MM.1S (cell line): ENCODE measurements around the gene PIMREG.
A peak's percentile ranks its signal among the peaks of the same experiment; 100 is the strongest.

ENCODE experiments used
- DNase-seq: peaks from one replicate; pipeline ENCODE4 v3.0.0-alpha.2; 2015
- H2AFZ ChIP-seq: fragments of 300-600 bp; sonication (generic); 2 replicates; pipeline ENCODE4 v1.6.0; 2016; ENCODE audit warnings: antibody characterized with exemption, low read length
- H3F3A ChIP-seq: fragments of 300-600 bp; sonication (generic); 2 replicates; pipeline ENCODE4 v1.6.1; 2016; ENCODE audit warnings: mild to moderate bottlenecking, antibody characterized with exemption, low read length, moderate library complexity, mixed read lengths; ENCODE audit not compliant: insufficient read depth
- H3K27ac ChIP-seq: fragments of 300-600 bp; sonication (generic); 2 replicates; pipeline ENCODE4 v1.5.1; 2016; ENCODE audit warnings: mild to moderate bottlenecking, low read length
- H3K27me3 ChIP-seq: fragments of 300-600 bp; sonication (generic); replicated peaks from 2 replicates; pipeline ENCODE4 v1.6.0; 2016; ENCODE audit warnings: low read length; ENCODE audit not compliant: insufficient read depth
- H3K36me3 ChIP-seq: fragments of 300-600 bp; sonication (generic); replicated peaks from 2 replicates; pipeline ENCODE4 v1.6.1; 2016; ENCODE audit warnings: mild to moderate bottlenecking, low read length, mixed read lengths; ENCODE audit not compliant: insufficient read depth
- H3K4me1 ChIP-seq: fragments of 300-600 bp; sonication (generic); 2 replicates; pipeline ENCODE4 v1.6.1; 2016; ENCODE audit warnings: low read length, mixed read lengths
- H3K4me2 ChIP-seq: fragments of 300-600 bp; sonication (generic); 2 replicates; pipeline ENCODE4 v1.6.0; 2016; ENCODE audit warnings: low read depth, low read length
- H3K4me3 ChIP-seq: fragments of 300-600 bp; sonication (generic); 2 replicates; pipeline ENCODE4 v1.5.1; 2016; ENCODE audit warnings: low read length, mixed read lengths
- H3K79me2 ChIP-seq: fragments of 300-600 bp; sonication (generic); 2 replicates; pipeline ENCODE4 v1.6.1; 2016; ENCODE audit warnings: mixed run types, low read length, mixed read lengths
- H3K9ac ChIP-seq: fragments of 300-600 bp; sonication (generic); 2 replicates; pipeline ENCODE4 v1.6.1; 2016; ENCODE audit warnings: low read length, mixed read lengths
- H3K9me2 ChIP-seq: fragments of 300-600 bp; sonication (generic); replicated peaks from 2 replicates; pipeline ENCODE4 v1.6.1; 2016; ENCODE audit warnings: mild to moderate bottlenecking, low read length, mixed read lengths; ENCODE audit not compliant: insufficient read depth
- H3K9me3 ChIP-seq: fragments of 300-600 bp; sonication (generic); replicated peaks from 2 replicates; pipeline ENCODE4 v1.6.1; 2016; ENCODE audit warnings: mild to moderate bottlenecking, low read length, mixed read lengths; ENCODE audit not compliant: insufficient read depth
- H4K20me1 ChIP-seq: fragments of 300-600 bp; sonication (generic); 2 replicates; pipeline ENCODE4 v1.6.1; 2016; ENCODE audit warnings: mild to moderate bottlenecking, low read length, moderate library complexity, mixed read lengths; ENCODE audit not compliant: insufficient read depth
- CTCF ChIP-seq: fragments of 300-600 bp; sonication (generic); IDR thresholded peaks from 2 replicates; pipeline ENCODE4 v1.5.1; 2016; ENCODE audit warnings: antibody characterized with exemption, low read length, mixed read lengths
- EZH2 ChIP-seq: fragments of 300-600 bp; sonication (generic); optimal IDR thresholded peaks from 2 replicates; pipeline ENCODE3; 2017; ENCODE audit warnings: low read depth, mild to moderate bottlenecking, antibody characterized with exemption, low read length, mixed read lengths
- EZH2phosphoT487 ChIP-seq: fragments of 300-600 bp; sonication (generic); IDR thresholded peaks from 2 replicates; pipeline ENCODE4 v1.6.1; 2018; ENCODE audit warnings: antibody characterized with exemption, low read length

PIMREG gene

DNA sequence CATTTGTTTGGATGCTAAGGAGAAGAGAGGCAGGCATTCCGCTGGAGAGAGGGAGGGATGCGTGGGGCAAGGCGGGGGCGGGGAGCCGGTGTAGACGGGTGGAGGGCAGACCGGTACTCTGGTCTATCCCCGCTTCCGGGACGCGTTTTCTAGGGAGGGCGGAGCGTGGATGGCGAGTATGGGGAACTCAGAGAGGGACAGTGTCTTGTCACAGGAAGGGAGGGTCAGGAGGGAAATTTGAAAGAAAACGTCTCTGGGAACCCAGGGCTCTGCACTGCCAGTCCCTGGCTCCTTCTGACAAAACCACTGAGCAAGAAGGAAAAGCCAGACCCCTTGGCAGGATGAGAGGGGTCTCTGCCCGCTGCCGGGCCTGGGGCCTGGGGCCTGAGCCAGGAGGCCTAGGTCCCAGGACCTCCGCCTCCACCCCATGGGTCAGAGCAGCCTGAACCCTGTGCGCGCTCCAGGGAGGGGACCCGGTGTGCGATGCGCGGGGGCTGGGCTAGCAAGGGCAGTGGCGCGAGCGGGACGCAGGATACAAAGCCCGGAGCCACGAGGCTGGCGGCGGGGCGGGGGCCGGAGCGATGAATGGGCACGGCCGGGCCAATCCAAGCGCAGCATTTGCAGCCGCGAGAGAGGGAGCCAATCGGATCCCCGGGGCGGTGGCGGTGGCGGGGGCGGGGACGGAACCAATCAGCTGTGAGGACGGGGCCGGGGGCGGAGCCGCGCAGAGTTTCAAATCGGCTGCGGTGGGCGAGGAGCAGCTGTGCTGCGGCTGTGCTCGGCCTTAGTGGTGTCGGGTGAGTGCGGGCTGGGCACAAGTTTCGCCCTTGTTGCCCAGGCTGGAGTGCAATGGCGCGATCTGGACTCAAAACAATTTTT, at the start of gene PIMREG:
Gene PIMREG (plus strand): TSS at position 764 of the 879 bp plus-strand sequence. CDS start 656 bp downstream, outside the sequence.
- H3K4me1 ChIP-seq: no peaks in the 10 kb centered on the region
- no peaks in the 10 kb centered on the region for H3K79me2 ChIP-seq
- H3K27ac ChIP-seq: peak within 1 kb of the TSS; percentile 74
- H3K9me3 ChIP-seq: no peaks in the 10 kb centered on the region
- H3F3A ChIP-seq: no peaks in the 10 kb centered on the region
- peak within 1 kb of the TSS; percentile 68 for H2AFZ ChIP-seq
- peak within 1 kb of the TSS; percentile 60 for H3K4me3 ChIP-seq
- no peaks in the 10 kb centered on the region for H3K9me2 ChIP-seq
- TF ChIP-seq CTCF: no peak
- TF ChIP-seq EZH2phosphoT487: no peak
- no peak for TF ChIP-seq EZH2
- peaks cover 8% of the 10 kb centered on the region for H3K27me3 ChIP-seq
- no peaks in the 10 kb centered on the region for H4K20me1 ChIP-seq
- H3K4me2 ChIP-seq: peak within 1 kb of the TSS; percentile 96
- peak within 1 kb of the TSS; percentile 60; the same call in 1 of the 2 replicates for H3K9ac ChIP-seq
- no peaks in the 10 kb centered on the region for H3K36me3 ChIP-seq
- DNase-seq: peak; percentile 96

- Histone ChIP-seq H3K79me2 (no peaks in the 10 kb centered on the region), H3K9ac (no peak overlapping the region), H3K36me3 (no peaks in the 10 kb centered on the region), H3K4me1 (no peaks in the 10 kb centered on the region), H3K4me2 (no peak overlapping the region), H3K9me2 (no peaks in the 10 kb centered on the region), H4K20me1 (no peaks in the 10 kb centered on the region), H3K4me3 (no peak overlapping the region), H3K27ac (no peak overlapping the region), H3K27me3 (peaks cover 27% of the 10 kb centered on the region; the same call in 1 of the 2 replicates), H3F3A (no peaks in the 10 kb centered on the region), H2AFZ (no peak overlapping the region), H3K9me3 (no peaks in the 10 kb centered on the region)
- no peak for DNase-seq
- no peak for TF ChIP-seq CTCF
- TF ChIP-seq EZH2: no peak
- TF ChIP-seq EZH2phosphoT487: no peak
Observed at GRCh38 chr17:6398955-6399354, 45.3 kb upstream of the PIMREG start.

- H3K9me2 ChIP-seq: no peaks in the 10 kb centered on the region
- H4K20me1 ChIP-seq: no peaks in the 10 kb centered on the region
- H3K4me3 ChIP-seq: no peak overlapping the region
- no peak for TF ChIP-seq EZH2phosphoT487
- no peak for TF ChIP-seq EZH2
- TF ChIP-seq CTCF: no peak
- H3K9me3 ChIP-seq: no peaks in the 10 kb centered on the region
- H3F3A ChIP-seq: no peaks in the 10 kb centered on the region
- H3K27me3 ChIP-seq: peaks cover 8% of the 10 kb centered on the region; the same call in 1 of the 2 replicates
- H3K4me1 ChIP-seq: no peaks in the 10 kb centered on the region
- no peaks in the 10 kb centered on the region for H3K79me2 ChIP-seq
- DNase-seq: no peak
- H3K27ac ChIP-seq: no peak overlapping the region
- H3K9ac ChIP-seq: no peak overlapping the region
- no peak overlapping the region for H3K4me2 ChIP-seq
- H2AFZ ChIP-seq: no peak overlapping the region
- no peaks in the 10 kb centered on the region for H3K36me3 ChIP-seq
Observed at GRCh38 chr17:6402258-6402657, 42.0 kb upstream of the PIMREG start.
